ENCODE results near the gene MESP1.

MESP1 gene

DNA sequence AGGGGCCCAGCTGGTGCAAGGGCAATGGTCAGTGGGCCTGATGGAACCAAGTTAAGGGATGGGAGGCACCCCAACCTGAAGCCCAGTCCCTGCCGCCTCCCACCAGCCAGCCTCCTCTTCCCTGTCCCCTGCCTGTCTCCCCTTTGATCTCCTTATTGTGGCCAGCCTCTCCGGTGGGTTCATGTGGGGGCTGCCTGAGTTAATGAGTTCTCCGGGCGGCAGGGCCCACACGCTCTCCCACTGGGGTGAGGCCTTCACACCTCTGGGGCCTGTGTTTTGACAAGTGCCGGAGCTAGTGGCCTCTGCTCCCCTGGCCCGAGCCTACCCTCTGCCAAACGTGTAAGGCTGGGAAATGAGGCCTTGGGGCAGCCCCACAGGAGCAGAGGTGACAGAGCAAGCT lies 7.2 kb upstream of the MESP1 start:
- DNase-seq (ENCODE audit: low read depth): no peak

- no peak for DNase-seq (ENCODE audit: low read depth)
These were observed 5.8 kb upstream of the MESP1 start for GRCh38 chr15:89756897-89757296.

DNA sequence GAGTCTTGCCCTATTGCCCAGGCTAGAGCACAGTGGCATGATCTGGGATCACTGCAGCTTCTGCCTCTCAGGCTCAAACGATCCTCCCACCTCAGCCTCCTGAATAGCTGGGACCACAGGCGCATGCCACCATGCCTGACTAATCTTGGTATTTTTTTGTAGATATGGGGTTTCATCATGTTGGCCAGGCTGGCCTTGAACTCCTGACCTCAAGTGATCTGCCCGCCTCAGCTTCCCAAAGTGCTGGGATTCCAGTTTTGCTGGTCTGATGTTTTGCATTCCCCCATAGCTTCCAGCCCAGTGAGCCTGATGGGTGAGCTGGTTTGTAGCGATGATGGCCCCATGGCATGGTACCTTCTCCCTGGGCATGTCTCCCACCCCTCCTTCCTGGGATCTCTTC lies 4.7 kb upstream of the MESP1 start:
- no peak for DNase-seq (ENCODE audit: low read depth)

DNA sequence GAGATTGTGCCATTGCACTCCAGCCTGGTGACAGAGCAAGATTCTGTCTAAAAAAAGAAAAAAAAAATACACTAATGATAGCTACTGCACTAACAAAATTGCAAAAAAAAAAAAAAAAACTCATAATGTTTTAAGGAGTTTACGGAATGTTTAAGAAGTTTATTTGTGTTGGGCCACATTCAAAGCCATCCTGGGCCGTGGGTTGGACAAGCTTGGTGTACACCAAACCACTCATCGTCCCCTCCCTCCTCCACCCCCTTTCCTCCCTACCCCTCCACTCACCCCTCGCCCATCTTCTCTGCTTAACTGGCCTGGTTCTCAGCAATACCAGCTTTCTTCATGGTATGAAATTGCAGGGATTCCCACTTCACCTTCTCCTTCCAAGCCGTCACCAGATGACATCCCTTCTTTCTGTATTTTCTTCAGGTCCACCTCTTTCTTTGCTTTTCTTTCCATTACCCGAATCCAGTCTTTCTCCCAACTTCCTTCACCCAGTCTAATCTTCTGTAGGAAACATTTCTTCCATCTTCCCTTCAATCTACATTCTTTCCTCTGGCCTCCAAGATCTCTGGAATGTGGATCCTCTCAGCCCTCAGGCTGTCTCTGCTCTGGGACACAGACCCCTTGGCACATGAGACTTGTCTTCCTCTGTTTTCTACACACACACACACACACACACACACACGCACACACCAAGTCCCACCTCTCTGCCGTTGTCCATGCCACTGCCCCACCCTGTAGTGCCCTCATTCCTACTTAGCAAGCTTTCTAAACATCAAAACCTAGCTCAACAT lies 3.5 kb upstream of the MESP1 start:
- no peak for DNase-seq (ENCODE audit: low read depth)

DNA sequence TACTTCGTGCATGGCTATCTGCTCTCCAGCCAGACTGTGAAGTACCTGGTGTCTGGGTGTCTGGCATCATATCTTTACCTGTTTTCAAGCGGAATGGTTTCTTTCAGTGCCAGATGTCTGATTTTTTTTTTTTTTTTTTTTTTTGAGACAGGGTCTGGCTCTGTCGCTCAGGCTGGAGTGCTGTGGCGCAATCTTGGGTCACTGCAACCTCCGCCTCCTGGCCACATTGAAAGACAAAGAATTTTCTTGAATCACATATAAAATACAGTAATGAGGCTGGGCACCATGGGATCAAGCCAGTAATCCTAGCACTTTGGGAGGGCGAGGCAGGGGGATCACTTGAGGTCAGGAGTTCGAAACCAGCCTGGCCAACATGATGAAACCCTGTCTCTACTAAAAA lies 2.8 kb upstream of the MESP1 start:
- DNase-seq (ENCODE audit: low read depth): no peak

DNA sequence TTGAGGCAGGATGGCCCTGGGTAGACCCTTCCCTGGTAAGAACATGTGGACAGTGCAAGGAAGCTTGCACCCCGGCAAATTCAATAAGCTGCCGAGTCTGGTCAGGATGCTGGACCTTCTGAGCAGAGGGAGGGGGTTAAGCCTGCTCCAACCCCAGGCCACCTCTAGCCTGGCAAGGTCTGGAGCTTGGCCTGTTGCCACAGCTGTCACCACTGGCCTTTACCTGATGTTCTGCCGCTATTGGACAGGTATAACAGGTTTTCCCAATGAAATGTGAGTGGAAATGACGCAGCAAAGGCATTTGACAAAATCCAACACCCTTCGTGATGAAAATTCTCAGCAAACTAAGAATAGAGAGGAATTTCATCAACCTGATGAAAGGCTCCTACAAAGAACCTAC lies 699 bp upstream of the MESP1 start:
- DNase-seq (ENCODE audit: low read depth): no peak

DNA sequence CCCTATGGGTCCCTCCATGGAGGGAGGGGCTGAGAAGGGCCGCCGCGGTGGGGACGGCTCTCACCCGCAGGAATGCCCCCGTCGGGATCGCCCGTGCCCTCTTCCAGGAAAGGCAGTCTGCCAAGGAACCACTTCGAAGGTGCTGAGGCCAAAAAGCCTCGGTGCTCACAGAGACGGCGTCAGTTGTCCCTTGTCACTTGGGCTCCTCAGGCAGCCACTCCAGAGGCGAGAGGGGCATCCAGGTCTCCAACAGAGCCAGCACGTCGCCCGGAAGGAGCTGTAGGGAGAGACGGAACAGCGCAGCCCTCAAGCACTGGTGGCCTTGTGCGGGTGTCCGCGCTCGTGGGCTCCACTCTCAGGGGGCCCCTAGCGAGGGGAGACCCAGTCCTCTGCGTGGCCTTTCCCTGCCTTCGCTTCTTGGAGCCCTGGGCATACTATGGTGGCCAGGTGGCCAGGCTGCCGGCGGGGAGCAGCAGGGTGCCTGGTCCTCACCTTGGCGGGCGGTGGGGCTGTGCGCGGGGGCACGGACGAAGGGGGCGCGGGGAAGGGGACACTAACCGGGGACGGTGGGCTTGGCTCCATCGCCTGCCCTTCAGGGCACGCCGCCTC lies 994 bp downstream of the MESP1 start:
- DNase-seq (ENCODE audit: low read depth): no peak

- no peak for DNase-seq (ENCODE audit: low read depth)
These were observed 1.5 kb downstream of the MESP1 start for GRCh38 chr15:89749526-89749925.

DNA sequence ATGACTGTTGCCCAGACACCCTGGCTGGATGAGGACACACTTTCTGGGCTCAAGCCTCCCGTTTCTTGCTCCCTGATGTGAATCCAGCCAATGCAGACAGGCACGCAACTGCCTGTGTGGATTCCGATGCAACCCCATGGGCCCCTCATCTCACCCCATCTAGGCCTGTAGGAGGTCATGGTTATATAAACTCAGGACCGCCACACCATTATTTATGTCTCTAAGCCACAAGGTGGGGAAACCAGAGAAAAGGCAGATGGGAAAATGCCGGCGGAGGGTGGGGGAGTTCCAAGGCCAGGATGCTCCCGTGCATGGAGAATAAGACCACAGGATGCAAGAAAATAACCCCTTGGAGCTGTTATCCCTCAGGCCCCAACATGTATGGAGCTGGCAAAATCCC lies 2.0 kb downstream of the MESP1 start:
- DNase-seq (ENCODE audit: low read depth): no peak

DNA sequence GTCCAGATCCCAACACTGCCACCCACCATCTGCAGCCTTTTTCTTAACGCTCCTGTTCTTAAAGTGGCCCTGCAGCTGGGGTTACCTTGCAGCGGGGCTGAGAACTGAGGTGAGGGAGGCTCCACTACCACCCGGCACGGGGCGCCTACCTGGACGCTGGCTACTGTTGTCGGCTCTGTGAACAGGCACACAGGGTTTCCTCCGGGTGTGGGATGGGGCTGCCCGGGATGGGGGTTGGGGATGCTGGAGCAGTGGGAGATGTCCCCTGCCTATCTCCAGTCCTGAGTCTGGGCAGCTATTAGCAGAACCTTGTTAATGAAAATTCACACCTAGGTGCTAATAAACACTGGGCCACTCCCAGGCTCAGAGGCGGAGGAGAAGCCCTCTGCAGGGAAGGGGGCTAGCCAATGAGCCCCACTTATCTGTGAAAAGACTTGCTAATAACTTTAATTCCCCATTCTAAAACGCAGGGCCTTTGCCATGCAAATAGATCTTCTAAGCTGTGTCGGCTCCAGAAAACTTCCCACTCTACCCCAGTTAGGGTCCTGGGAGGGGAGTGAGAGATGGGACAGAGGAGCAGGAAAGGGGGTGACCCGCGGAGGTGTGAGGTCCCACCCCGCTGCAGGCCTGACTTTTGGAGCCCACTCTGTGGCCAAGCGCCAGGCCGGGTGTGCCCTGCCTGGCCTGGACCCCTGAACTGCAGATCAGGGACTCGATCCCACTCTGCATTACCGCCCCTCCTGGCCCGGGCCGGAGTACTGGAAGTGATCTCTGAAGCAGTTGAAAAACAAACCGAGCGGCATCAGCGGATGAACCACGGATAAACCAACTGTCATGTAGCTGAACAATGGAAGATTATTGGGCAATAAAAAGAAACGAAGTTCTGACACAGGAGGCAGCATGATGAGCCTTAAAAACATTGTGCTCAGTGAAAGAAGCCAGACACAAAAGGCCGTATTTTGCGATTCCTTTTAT lies 3.1 kb downstream of the MESP1 start:
- no peak for DNase-seq (ENCODE audit: low read depth)

DNA sequence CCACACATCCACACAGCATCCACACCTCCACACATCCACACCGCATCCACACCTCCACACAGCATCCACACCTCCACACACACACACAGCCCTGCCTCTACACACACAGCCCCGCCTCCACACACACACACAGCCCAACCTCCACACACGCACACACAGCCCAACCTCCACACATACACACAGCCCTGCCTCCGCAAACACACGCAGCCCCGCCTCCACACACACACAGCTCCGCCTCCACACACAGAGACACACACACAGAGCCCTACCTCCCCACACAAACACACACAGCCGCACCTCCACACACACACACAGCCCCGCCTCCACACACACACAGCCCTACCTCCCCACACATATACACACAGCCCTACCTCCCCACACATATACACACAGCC lies 4.7 kb downstream of the MESP1 start:
- DNase-seq (ENCODE audit: low read depth): no peak

DNA sequence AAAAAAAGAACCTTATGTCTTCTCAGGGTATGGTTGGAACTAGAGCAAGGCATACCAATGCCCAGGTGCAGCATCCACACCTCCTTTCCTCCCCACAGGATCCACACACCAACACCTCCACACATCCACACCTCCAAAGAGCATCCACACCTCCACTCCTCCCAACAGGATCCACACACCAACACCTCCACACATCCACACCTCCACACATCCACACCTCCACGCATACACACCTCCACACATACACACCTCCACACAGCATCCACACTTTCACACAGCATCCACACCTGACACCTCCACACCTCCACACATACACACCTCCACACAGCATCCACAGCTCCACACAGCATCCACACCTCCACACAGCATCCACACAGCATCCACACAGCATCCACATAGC lies 5.3 kb downstream of the MESP1 start:
- DNase-seq (ENCODE audit: low read depth): no peak

DNA sequence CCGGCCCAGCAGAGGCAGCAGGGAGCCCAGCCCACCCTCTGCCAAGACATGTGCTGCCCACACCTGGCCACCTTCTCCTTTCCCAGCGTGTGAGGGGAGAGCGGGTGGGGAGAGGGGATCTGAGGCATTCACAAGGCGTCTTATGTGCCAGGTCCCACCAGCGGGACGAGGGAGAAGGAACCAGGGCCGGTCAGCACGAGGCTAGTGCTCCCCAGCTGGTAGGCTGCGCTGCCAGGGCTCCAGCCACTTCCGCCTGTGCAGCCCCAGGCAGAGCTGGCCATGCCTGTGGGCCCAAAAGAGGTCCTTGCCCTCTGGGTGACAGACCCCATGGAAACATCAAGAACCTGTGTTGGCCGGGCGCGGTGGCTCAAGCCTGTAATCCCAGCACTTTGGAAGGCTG lies 5.9 kb downstream of the MESP1 start:
- no peak for DNase-seq (ENCODE audit: low read depth)

DNA sequence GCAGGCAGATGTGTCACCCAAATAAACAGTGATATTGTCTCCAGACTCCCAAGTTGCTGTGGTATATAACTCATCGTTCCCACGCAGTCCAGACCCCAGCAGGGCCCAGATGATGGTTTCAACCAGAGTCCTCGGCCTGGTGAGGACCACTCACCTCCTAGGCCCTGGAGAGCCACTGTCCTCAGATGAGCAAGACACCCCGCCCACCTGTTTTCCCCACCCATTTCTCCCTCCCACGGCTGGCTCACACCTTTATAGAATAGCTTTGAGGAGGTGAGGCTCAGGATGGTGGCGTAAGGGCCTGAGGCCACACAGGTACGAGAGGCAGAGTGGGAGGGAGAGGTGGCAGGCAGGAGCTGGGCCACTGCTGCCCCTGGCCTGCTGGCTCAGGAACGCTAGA lies 7.5 kb downstream of the MESP1 start:
- no peak for DNase-seq (ENCODE audit: low read depth)

DNA sequence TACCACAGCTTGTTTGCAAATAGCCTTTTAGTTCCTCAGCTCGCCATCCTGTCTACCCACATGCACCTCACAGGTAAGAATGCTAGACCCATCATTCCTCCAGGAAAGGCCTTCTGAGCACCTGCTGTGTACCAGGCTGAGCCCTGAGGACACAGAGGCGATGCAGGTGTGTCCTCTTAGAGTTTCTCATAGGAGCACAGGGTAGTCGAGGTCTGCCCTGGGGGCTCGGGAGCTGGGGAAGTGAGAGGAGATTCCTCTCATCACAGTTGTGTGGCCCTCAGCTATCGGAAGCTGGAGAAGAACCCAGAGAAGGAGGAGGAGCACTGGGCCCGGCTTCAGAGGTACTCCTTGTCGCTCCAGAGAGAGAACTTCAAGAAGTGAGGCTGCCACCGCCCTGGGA lies 8.0 kb downstream of the MESP1 start:
- no peak for DNase-seq (ENCODE audit: low read depth)

DNA sequence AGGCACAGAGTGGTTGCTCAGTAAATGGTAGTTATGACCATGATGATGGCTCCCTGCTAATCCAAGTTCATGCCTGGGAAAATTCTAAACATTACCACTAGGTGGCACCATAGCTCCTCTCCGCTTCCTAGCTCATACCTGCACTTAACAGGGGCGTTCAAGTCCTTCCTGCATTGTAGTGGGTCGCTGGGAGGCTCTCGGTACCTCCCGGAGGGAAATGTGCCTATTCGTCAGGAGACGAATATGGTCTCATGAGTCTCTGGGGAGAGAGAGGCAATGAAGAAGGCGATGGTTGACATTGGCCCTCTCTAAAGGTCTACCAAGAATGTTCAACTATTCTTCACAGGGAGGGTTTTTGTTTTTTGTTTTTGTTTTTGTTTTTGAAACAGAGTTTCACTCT lies 10.9 kb downstream of the MESP1 start:
- peak; percentile 28 for DNase-seq (ENCODE audit: low read depth)

GRCh38 chr15:89735773-89736172 lies 15.3 kb downstream of the MESP1 start:
- no peak for DNase-seq (ENCODE audit: low read depth)

DNA sequence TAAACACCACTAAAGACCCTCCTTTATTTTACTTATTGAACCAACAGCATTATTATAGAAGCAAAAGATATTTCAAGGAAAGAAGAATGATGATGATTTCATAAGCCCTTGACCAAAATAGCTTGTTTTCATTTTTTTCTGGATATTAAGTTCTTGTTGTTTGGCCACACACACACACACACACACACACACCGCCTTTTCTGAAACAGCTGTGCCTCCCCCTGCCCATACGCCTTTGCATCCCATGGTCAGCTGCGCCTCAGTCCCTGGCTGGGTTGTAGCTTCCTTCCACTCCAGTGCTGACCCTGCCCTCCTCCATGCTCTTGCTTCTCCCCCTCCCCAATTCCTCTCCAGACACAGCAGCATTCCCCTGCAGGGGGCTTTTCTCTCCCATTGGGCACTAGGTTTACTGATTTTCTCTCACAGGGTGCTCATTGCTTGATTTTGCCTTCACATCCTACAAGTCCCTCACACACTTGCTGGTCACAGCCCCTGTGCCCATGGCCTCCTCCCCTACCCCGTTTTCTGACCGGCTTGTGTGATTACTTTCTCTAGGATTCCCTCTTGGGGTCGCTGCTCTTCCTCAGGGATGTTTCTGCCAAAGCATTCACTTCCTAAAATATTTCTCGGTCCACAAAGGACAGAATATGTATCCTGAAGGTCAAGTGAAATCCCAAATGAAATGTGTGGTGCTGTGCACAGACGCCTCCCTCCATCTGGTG lies 18.4 kb downstream of the MESP1 start:
- DNase-seq (ENCODE audit: low read depth): no peak

- DNase-seq (ENCODE audit: low read depth): no peak
These were observed 19.8 kb downstream of the MESP1 start for GRCh38 chr15:89731275-89731674.

DNA sequence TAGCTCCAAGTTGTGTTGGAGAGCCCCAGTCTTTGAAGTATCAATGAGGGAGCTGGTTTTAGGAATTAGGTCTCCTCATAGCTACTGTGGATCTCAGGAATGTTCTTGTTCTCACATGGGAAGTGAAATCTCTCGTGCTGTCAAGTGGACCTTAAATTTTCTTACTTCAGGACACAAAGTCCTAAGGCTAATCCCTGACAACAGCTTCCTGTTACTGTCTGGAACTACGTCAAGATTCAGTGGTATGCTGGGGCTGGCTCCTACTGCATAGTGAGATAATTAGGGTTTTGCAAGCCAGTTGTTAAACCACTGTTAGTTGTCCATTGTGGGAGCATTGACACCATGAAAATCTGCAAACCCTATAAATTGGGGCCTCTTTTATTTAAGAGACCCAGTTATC lies 22.8 kb downstream of the MESP1 start:
- DNase-seq (ENCODE audit: low read depth): no peak

DNA sequence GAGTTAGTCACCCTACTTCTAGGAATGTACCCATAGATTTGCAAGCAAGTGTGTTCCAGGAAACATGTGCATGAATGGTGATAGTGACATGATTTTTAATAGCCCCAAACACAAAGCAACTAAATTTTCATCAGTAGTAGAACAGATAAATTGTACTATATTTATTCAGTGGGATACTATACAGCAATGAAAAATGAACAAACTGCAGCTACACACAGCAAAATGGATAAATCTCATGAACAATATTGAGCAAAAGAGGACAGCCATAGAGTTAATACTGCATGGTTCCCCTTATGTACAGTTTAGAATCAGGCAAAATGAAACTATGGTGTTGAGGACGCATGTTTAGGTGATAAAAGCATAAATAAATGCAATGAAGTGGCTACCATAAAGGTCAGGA lies 26.0 kb downstream of the MESP1 start:
- no peak for DNase-seq (ENCODE audit: low read depth)

GRCh38 chr15:89724621-89725020 lies 26.4 kb downstream of the MESP1 start:
- no peak for DNase-seq (ENCODE audit: low read depth)
